Colon (tissue), 2 donors: ENCODE results near the gene GFOD2.
"Not testable (repeated sequence)": the region's sequence is repeated elsewhere in the genome, so short reads cannot be mapped to it uniquely, and the experiment has no call there.

Source experiments
- FAIRE-seq: peaks from 2 replicates; lab custom pipeline; 2012; peaks lifted over from hg19 to GRCh38; lab: Jason Lieb, UNC
- donor health status: control.
- donor health status: control.

GFOD2 gene, protein sequence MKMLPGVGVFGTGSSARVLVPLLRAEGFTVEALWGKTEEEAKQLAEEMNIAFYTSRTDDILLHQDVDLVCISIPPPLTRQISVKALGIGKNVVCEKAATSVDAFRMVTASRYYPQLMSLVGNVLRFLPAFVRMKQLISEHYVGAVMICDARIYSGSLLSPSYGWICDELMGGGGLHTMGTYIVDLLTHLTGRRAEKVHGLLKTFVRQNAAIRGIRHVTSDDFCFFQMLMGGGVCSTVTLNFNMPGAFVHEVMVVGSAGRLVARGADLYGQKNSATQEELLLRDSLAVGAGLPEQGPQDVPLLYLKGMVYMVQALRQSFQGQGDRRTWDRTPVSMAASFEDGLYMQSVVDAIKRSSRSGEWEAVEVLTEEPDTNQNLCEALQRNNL

DNA sequence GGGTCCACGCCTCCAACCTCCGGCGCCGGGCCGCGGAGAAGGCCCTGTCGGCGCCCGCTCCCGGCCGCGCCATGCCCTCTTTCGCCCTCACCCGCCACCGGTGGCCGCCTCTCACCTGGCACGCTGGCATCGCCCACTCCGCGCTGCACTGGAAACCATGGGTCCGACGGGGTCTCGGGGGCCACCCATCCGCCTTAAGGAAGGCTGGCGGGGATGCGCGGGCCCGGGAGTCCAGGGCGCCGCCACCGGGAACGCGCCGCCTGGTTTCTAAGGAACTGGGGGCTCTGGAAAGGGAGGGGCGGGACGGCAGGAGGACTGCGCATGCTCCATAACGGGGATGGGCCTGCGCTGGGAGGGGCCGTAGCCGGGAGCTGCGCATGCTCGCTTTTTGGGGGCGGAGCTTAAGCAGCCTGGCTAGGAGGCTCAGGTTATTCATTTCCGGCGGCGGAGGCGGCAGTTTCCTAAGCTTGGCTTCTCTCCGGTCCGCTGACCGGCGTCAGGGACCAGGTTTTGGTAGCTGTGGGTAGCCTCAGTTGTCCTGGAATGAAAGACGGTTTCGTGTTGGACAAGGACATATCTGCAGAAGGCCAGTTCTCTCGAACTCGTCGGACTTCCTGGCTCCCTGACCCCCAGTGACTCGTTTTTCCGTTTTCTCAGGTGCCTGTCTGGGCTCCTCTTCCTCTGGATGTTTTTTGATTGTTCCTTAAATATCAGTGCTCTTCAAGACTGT lies at the start of gene GFOD2:
Gene GFOD2, minus strand, starts transcription at position 269 of the 730 bp plus-strand sequence. CDS start 33,601 bp downstream, outside the sequence.
- no peak for FAIRE-seq

DNA sequence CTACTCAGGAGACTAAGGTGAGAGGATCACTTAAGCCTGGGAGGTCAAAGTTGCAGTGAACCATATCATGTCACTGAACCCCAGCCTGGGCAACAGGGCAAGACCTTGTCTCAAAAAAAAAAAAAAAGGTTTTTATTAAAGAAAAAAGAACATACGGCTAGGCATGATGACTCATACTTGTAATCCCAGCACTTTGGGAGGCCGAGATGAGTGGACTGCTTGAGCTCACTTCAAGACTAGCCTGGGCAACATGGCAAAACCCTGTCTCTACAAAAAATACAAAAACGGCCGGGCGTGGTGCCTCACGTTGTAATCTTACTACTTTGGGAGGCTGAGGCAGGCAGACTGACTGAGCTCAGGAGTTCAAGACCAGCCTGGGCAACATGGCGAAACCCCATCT lies 48.8 kb upstream of the GFOD2 start:
- no peak for FAIRE-seq

DNA sequence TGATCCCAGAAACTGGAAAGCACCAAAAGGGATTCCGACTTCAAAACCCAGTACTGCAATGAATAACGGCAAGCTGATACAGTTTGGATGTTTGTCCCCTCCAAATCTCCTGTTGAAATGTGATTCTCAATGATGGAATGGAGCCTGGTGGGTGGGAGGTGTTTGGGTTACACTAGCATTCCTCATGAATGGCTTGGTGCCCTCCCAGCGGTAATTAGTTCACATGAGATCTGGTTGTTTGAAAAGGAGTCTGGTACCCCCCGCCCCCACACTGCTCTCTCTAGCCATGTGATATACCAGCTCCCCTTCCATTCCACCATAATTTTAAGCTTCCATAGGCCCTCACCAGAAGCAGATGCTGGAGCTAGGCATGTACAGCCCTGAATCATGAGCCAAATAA lies 47.2 kb upstream of the GFOD2 start:
- FAIRE-seq = no peak

DNA sequence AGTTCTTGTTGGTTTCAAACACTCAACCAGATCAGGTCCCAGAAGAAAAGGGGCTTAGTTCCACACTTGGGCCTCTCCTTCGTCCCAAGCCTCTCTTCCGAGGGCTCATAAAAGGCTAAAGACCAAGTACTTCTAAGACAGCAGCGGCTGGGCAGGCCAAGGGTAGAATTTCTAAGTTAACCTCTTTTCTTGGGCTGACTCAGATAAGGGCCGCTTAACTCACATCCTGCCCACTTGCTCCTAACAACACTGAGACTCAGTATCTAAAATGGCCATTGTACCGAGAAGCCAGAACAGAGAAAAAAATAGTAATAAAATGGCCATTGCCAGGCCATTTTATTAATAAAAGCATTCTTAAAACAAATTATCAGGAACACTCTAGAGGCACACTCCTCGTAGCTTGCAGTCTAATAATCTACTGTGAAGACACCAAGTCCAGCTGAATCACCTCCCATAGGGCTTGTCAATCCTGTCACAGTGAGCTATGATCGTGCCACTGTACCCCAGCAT lies 45.1 kb upstream of the GFOD2 start:
- FAIRE-seq = no peak

DNA sequence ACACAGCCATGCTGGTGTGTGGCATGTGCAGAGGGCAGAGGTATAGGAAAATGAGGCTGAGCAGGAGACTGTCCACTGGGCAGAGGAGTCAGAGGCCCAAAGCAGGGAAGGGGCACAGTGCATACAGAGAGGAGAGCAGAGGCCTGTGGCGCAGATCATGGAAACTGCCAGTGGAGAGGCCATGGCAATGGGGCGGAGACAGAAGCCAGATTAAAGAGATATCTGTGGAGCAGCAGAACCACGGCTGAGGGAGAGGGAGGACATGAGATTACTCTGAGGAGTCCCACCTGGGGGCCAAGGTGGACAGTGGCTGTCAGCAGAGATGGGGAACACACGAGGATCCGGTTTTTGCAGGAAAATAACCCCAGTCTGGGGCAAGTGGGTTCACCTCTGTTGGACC lies 44.0 kb upstream of the GFOD2 start:
- no peak for FAIRE-seq

DNA sequence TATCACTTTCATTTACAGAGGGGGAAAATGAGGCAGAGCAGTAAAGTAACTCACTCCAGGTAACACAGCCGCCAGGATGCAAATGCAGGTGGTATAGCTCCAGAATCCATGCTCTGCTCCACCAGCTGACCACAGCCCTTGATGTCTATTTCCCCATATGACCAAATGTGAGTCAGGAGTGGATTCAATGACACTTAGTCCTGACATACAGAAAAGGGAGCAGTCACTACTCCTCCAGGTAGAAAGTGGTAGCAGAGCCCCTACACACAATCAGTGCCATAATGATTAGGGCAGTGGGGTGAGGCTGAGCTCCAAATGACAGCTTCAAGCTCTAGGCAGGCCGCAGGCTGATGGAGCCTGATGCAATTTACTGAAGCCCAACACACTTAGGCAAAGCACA lies 43.3 kb upstream of the GFOD2 start:
- FAIRE-seq = no peak

DNA sequence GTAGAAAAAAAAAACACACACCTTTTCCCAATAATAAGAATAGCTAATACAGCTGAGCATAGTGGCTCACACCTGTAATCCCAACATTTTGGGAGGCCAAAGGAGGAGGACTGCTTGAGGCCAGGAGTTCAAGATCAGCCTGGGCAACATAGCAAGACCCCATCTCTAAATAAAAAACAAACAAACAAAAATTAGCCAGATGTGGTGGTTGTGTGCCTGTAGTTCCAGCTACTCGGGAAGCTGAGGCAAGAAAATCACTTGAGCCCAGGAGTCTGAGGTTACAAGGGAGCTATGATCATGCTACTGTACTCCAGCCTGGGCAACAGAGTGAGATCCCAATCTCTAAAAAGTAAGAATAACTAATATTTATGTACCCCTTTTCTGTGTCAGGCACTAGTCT lies 42.8 kb upstream of the GFOD2 start:
- FAIRE-seq = no peak

DNA sequence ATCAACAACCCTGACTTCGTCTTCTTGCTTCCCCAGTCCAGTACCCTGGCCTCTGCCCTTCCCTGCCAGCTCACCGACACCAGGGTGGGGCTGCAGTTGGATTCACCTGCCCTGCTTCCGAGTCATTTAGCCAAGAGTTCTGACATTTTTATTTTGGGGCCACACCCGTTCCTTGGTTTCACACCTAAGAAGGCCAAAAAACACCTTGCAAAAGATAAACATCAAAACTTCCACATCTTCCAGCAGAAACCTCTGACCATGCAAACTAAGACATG lies 41.8 kb upstream of the GFOD2 start:
- no peak for FAIRE-seq

DNA sequence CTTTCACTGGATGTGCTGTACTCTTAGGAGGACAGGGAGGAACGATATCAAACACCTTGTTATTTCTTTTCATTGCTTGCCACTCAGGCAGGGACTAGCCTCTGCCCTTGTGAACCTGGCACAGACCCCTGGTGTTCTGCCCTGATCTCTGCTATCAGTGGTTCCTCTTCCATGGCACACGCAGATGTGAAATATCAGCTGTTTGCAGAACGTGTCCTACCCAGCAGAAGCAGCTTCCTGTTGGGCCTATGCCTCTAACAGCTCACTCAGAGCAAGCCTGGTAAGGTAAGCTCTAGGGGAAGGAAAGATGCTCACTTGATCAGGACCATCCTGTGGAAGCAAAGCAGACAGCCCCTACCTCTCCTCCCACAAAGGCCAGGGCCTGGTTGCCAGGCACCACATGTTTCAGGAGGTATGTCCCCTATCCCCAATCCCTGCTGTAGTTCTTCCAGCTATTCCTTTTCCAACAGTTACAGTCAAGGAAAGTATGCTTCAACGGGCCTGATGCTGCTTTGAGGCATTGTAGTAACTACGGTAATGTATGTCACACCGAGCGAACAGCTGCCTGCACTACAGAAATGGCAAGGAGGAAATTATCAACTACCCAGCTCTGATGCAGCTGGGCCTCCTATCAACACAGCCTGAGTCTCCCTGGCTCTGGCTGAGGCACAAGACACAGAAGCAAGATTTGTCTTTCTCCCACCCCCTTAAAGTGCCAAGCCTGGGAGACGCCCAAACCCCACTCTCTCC lies 41.3 kb upstream of the GFOD2 start:
- FAIRE-seq = no peak

DNA sequence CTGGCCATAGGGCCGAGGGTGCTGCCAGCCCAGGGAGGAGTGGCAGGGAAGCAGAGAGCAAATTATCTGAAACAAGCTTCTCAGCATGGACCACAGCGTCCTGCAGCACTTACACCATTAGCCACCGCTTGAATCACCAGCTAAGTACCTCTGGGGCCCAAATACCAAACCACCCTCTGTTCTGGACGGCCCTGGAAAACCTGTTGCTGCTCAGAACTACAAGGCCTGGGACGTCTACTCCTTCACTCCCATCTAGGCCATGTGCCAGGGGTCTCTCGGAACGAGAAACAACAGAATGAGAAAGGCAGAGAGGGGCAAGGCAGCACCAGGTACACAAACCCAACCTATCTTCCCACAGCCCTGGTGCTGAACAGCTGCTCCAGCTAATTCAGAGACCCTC lies 39.9 kb upstream of the GFOD2 start:
- FAIRE-seq = no peak

DNA sequence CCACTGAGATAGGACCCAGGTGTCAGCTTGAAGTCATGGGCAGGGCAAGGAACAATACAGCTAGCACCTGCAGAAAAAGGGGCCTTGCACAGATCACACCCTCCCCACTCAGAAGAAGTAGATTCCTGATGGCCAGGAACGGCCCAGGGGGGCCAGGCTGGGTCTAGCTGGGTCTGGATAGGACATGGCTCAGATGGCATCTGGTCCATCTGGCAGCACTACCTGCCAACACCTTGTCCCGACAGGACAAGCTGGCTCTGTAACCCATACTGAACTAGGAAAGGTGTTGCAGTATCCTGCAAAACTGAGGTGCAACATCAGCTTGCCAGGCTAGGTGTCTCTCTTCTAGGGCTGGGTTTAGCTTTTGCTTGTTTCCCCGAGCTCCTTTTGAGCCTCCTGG lies 38.9 kb upstream of the GFOD2 start:
- no peak for FAIRE-seq

DNA sequence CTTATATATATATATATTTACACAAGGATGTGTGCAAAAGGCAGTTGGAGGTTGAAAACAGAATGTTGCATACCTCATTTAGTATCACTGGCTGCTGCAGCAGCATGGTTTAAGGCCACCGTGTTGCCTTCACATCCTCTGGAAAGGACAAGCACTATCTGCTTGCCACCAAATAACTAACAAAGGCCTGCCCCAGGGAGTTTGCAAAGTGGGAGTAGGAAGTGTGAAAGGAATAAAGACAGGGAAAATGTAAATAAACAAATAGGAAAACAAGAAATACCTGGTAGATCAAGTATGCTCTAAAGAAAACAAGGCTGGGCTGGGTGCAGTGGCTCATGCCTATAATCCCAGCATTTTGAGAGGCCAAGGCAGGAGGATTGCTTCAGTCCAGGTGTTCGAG lies 33.5 kb upstream of the GFOD2 start:
- FAIRE-seq = no peak

DNA sequence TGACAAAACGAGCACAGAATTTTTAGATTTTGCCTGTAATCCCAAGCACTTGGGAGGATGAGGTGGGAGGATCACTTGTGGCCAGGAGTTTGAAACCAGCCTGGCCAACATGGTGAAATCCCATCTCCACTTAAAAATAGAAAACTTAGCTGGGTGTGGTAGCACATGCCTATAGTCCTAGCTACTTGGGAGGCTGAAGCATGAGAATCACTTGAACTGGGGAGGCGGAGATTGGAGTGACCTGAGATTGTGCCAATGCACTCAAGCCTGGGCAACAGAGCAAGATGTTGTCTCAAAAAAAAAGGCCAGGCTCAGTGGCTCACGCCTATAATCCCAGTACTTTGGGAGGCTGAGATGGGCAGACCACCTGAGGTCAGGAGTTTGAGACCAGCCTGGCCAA lies 32.2 kb upstream of the GFOD2 start:
- FAIRE-seq = not testable (repeated sequence)

DNA sequence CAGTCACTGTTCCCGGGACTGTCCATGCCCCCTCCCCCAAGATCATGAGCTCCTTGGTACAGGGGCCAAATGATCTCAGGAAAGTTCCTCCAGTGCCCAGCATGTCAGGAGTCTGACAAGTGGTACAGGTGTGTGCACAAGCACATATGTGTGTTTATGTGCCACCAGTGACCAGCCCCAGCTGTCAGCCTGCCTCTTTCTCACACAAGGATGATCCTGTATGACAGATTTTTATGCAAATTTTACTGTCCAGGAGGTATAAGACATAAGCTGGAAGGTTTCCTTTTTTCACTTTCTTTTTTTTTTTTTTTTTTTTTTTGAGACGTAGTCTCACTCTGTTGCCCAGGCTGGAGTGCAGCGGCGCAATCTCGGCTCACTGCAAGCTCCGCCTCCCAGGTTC lies 31.4 kb upstream of the GFOD2 start:
- no peak for FAIRE-seq

DNA sequence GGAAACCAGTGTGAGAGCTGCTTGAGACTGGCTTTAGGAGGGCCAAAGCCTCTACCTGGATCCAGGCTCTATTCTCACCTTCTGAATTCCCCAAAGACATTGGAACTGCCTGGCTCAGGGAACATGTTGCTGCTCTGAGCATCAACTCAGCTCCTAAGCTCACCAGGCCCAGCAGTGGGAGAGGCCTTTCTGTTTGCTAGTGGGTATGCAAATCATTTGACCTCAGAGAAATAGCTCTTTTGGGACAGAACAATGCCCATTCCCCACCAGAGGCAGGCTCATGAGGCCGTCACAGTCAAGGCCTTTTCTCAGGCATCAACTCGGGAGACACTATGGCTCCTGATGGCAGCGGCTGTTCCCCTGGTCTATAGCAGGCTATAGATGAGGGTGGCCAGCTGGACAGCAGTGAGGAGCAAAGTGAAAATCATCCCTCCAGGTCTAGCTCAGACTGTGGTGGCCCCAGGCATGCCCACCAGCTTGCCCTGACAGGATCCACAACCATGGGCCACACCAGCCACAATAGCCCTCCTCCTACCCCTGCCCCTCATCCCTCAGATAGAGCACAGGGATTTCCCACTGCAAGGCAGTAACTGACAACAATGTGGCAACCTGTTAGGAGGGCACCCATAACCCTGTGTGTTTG lies 30.4 kb upstream of the GFOD2 start:
- no peak for FAIRE-seq

DNA sequence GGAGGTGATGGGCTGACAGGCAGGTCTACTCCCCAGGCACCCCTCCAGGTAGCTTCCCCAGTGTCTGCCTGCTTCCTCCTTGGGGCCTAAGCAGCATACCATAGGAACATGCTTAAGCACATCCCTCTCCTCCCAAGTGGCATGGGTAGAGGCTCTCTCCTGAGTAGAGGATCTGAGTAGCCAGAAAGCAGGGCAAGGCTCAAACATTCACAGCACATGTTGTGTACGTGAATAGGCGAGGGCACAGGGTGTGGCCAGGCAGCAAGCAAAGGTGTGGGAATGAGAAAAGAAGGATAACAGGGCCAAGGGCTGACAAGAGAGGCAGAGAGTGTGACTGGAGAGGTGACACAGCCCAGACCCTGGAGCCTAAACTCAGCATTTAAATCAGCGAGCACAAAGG lies 29.7 kb upstream of the GFOD2 start:
- FAIRE-seq = no peak

DNA sequence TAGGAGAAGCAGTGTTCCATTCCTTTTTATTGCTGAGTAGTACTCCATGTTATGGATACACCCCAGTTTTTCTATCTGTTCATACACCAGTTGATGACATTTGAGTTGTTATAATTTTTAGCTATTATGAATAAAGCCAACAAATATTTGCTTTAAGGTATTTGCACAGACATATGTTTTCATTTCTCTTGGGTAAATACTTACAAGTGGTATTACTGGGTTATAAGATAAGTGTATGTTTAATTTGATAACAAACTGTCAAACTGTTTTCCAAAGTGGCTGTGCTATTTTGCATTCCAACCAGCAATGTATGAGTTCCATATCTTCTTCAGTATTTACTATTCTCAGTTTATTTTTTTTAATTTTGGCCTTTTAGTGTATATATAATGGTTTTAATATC lies 27.7 kb upstream of the GFOD2 start:
- FAIRE-seq = no peak

DNA sequence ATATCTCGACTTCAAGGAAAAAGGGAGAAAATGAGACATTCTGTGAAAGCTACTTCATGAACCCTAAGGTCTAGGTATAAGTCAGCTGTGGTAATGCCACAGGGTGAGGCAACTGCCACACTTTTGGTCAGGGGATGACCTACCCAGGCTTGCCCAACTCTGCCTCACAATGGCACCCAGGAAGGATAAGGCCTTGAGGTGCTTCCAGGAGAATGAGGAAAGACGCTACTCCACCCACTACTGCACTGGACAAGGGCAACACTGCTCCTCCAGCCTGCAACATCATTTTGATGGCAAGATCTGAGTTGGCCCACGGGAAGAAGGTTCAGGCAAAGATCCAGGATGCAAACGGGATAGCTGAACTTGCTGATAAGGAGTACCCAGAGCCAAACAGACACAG lies 22.0 kb upstream of the GFOD2 start:
- no peak for FAIRE-seq

DNA sequence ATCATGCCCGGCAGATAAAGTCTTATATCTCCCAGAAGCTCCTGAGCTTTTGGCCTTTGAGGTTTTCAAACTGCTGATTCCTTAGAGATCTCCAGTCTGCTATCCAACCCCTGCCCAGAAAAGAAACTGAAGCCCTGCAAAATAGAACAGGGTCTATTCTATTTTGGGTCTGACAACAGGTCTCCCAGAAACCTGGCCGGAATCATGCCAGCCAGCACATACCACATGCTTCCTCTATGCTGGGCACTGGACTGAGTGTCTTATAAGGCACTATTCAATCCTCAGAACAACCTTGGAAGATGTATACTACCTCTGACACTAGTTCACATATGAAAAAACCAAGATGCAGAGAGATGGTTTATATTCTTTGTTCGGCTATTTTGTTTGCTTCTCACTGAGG lies 21.3 kb upstream of the GFOD2 start:
- no peak for FAIRE-seq

DNA sequence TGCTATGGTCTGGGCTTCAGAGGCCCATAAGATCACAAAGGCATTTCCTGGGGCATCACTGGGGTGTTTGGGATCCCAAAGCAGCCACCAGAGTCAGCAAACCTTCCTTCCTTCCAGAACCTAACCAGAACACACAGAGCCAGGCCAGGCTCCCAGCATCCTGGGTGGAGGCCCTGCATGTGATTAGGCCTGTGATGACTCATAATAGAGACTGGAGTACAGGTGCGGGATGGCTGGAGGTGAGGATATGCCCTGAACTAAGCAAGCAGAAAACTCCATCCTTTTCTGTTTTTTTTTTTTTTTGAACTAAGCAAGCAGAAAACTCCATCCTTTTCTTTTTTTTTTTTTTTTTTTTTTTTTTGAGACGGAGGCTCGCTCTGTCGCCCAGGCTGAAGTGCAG lies 17.7 kb upstream of the GFOD2 start:
- no peak for FAIRE-seq

DNA sequence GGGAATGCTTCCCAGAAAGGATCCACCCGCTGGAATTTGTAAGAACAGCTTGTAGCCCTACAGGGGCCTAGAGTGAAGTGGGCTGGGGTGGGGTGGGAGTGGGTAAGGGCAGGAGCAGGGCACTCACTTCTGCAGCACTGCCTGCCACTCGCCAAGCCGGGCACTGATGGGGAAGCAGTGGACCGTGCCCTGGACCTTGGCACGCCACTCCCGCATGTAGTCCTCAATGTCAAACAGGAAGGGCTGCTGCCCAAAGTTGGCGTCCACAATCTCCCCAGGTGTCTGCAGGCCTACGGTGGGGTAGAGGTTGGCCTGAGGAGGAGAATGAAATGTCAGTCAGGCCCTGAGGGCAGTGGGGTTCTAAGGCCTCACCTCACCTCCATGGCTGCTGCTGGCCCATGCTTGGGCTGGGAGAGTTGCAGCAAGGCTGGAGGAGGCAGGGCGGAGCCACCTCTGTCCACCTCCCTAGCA lies 15.7 kb upstream of the GFOD2 start:
- FAIRE-seq = no peak

DNA sequence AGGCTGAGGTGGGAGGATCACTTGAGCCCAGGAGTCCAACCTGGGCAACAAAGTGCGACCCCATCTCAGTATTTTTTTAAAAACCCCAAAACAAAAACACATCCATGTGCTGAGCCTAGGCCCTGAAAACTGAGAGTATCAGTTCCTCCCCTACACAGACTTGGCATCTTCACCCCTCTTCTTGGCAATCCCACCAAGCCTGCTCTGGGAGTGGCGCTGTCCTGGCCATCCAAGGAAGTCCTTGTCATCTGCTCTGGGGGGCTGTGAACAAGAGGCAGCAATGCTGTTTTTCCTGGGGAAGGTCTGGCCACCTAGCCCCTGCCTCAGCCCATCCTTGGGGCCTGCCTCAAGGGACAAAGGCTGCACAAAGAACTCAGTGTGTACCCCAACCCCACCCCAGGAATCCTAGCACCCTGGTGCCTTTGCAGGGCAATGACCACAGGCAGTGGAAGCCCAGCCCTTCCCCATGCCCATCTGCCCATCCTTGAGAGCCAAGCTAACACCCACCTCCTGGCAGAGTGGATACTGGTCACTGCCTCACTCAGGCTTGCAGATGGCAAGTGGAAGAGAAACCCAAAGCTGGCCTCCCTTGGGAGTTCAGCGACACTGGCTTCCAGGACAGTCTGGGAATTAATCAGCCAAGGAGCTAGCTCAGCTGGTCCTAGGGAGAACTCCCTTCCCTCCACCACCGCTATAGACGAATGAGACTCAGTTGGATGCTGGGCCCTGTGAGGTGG lies 14.8 kb upstream of the GFOD2 start:
- FAIRE-seq = no peak
